ENCODE measurements around the gene ADD3. TPM values are rescaled to one million over a fixed set of nuclear protein-coding genes. Genes with fewer than 3 reads are reported as not detected.

The ADD3 gene
- polyA plus RNA-seq, 1 donor (not counting 4 experiments of a cell fraction or from before 2014, with no cell fraction given) = 61.7 TPM

- dilution Hi-C loops (cut with MboI; ENCODE audit: extremely low pct_ligation_motif_present, low sequenced_read_pairs) = no loop called here
- Histone ChIP-seq H3K4me2 (ENCODE audit: control insufficient read depth, extremely low read depth, insufficient read depth, low read depth, low read length) (no peak overlapping the region), H3K79me2 (ENCODE audit: control insufficient read depth, insufficient read depth, low read length) (no peaks in the 10 kb centered on the region), H3K9me1 (ENCODE audit: control insufficient read depth, extremely low read depth, insufficient read depth, low read length) (no peaks in the 10 kb centered on the region), H3K27ac (ENCODE audit: control insufficient read depth, insufficient read depth, low read length) (no peak overlapping the region), H3K4me3 (ENCODE audit: control insufficient read depth in 2 of 3, extremely low read depth in 1 of 3, insufficient read depth in 2 of 3, low read depth in 1 of 3, low read length in 3 of 3) (no peak overlapping the region), H3K36me3 (ENCODE audit: control insufficient read depth in 2 of 2, extremely low read depth in 1 of 2, insufficient read depth in 2 of 2, low read length in 2 of 2) (peaks cover 0 to 1% of the 10 kb centered on the region in 2 experiments), H2AFZ (ENCODE audit: control insufficient read depth, low read length) (no peak overlapping the region), H3K9ac (ENCODE audit: control insufficient read depth, extremely low read depth, insufficient read depth, low read length) (no peak overlapping the region), H4K20me1 (ENCODE audit: control insufficient read depth, extremely low read depth, insufficient read depth, low read length) (no peaks in the 10 kb centered on the region), H3K9me3 (ENCODE audit: control insufficient read depth, low read depth, low read length) (no peaks in the 10 kb centered on the region), H3K4me1 (ENCODE audit: control insufficient read depth, extremely low read depth, insufficient read depth, low read length) (no peaks in the 10 kb centered on the region), H3K27me3 (ENCODE audit: control insufficient read depth, extremely low read depth, insufficient read depth, low read length) (no peaks in the 10 kb centered on the region)
- DNase-seq (ENCODE audit: low read depth, low spot score) (no peak), FAIRE-seq (no peak)
- TF ChIP-seq EZH2 (IDR thresholded peaks at IDR 0.05; ENCODE audit: low read length) (no peak), CTCF (optimal IDR thresholded peaks at IDR 0.05 in 1 of 3, IDR thresholded peaks at IDR 0.05 in 1 of 3, conservative IDR thresholded peaks at IDR 0.05 in 1 of 3; ENCODE audit: extremely low read depth in 1 of 3, insufficient read depth in 2 of 3, low read length in 3 of 3) (no peak)
Measured at GRCh38 chr10:110107887-110108286, 100.1 kb downstream of the ADD3 start.

GRCh38 chr10:110109511-110109910, 101.7 kb downstream of the ADD3 start:
- TF ChIP-seq CTCF (optimal IDR thresholded peaks at IDR 0.05 in 1 of 3, IDR thresholded peaks at IDR 0.05 in 1 of 3, conservative IDR thresholded peaks at IDR 0.05 in 1 of 3; ENCODE audit: extremely low read depth in 1 of 3, insufficient read depth in 2 of 3, low read length in 3 of 3) = no peak
- no peak for TF ChIP-seq EZH2 (IDR thresholded peaks at IDR 0.05; ENCODE audit: low read length)
- Histone ChIP-seq H3K27ac (ENCODE audit: control insufficient read depth, insufficient read depth, low read length) (no peak overlapping the region), H2AFZ (ENCODE audit: control insufficient read depth, low read length) (no peak overlapping the region), H3K9me1 (ENCODE audit: control insufficient read depth, extremely low read depth, insufficient read depth, low read length) (no peaks in the 10 kb centered on the region), H3K9me3 (ENCODE audit: control insufficient read depth, low read depth, low read length) (no peaks in the 10 kb centered on the region), H3K9ac (ENCODE audit: control insufficient read depth, extremely low read depth, insufficient read depth, low read length) (no peak overlapping the region), H4K20me1 (ENCODE audit: control insufficient read depth, extremely low read depth, insufficient read depth, low read length) (no peaks in the 10 kb centered on the region), H3K4me1 (ENCODE audit: control insufficient read depth, extremely low read depth, insufficient read depth, low read length) (no peaks in the 10 kb centered on the region), H3K27me3 (ENCODE audit: control insufficient read depth, extremely low read depth, insufficient read depth, low read length) (no peaks in the 10 kb centered on the region), H3K36me3 (ENCODE audit: control insufficient read depth in 2 of 2, extremely low read depth in 1 of 2, insufficient read depth in 2 of 2, low read length in 2 of 2) (peaks cover 0 to 3% of the 10 kb centered on the region in 2 experiments), H3K4me2 (ENCODE audit: control insufficient read depth, extremely low read depth, insufficient read depth, low read depth, low read length) (no peak overlapping the region), H3K4me3 (ENCODE audit: control insufficient read depth in 2 of 3, extremely low read depth in 1 of 3, insufficient read depth in 2 of 3, low read depth in 1 of 3, low read length in 3 of 3) (no peak overlapping the region), H3K79me2 (ENCODE audit: control insufficient read depth, insufficient read depth, low read length) (no peaks in the 10 kb centered on the region)
- DNase-seq (ENCODE audit: low read depth, low spot score) (no peak), FAIRE-seq (no peak)
- dilution Hi-C loops (cut with MboI; ENCODE audit: extremely low pct_ligation_motif_present, low sequenced_read_pairs) = no loop called here

Data from keratinocyte (primary cell).